GM20431 (cell line): ENCODE data around the gene NEDD4L.

Experiments used
- in situ Hi-C: fragments of 300-500 bp; cut with MseI, MboI; formaldehyde crosslinking; loops from one replicate; pipeline ENCODE4 v1.15.0; 2020; ENCODE audit warnings: low sequenced_read_pairs; ENCODE audit not compliant: unreplicated experiment

NEDD4L gene

DNA sequence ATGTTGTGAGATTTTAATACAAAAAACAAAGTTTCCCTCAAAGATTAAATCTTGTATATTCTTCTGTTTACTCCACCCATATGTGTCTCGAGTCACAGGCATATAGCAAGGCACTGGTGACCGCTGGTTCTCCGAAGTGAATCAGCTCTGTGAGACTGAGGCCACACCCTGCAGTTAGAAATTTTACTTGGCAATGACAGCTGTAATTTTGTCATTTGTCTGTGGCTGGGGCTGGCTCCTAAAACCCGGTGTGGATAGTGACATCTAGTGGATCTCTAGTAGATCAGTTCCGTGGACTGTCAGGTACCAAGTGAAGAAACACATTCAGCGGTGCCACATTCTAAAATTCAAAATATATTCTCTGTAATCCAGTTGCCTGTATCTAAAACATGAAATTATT, 278.0 kb downstream of the NEDD4L start:
- in situ Hi-C loops: no loop called here

DNA sequence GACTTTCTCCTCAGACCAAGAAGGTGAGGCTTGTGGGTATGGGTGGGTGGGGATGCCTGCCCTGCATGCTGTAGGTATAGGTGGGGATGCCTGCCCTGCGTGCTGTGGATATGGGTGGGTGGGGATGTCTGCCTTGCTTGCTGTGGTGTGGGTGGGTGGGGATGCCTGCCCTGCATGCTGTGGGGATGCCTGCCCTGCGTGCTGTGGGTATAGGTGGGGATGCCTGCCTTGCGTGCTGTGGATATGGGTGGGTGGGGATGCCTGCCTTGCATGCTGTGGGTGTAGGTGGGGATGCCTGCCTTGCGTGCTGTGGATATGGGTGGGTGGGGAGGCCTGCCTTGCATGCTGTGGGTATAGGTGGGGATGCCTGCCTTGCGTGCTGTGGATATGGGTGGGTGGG, 278.4 kb downstream of the NEDD4L start:
- in situ Hi-C loops: no loop called here

DNA sequence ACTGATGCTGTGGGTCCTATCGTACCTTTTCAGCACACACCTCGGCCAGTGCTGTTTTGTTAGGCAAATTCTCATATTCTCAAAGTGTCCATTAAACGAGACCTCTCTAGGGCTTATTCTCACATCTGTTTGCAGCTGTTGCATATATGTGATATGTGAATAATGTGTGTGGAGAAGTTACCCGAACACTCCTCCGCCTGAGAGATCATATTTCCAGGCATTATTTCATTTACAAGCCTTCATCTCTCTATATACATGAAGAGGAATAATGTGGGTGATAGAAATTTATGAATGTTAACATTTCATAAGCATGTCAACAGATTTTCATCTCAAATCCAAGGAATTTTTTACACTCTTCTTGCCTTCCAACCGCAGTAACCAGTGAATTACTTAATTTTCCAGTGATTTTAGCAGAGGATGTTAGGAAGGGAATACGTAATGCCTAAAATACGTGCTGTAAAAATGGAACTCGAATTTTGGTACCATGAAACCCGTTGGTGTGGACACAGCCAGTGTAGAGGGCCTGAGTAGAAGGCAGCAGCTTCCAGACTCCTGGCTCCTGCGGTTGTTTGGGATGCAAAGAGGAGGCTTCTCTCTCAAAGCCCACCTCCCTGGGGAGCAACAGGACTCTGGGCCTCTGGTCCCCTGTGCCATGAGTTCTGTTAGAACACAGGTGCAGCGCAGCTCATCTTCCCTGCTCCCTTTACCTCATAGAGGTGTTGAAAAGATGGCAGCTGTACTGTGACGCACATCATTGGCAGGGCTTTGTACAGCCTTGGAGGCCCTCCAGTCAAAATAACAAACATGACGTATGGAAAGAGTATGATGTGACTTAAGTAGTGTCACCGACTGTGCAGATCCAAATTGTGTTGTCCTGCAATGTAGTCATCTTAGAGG, 280.1 kb downstream of the NEDD4L start:
- in situ Hi-C loops: no loop called here

GRCh38 chr18:58324824-58325480, 280.9 kb downstream of the NEDD4L start:
- in situ Hi-C loops: no loop called here

GRCh38 chr18:58325494-58325893, 281.5 kb downstream of the NEDD4L start:
- in situ Hi-C loops: no loop called here

DNA sequence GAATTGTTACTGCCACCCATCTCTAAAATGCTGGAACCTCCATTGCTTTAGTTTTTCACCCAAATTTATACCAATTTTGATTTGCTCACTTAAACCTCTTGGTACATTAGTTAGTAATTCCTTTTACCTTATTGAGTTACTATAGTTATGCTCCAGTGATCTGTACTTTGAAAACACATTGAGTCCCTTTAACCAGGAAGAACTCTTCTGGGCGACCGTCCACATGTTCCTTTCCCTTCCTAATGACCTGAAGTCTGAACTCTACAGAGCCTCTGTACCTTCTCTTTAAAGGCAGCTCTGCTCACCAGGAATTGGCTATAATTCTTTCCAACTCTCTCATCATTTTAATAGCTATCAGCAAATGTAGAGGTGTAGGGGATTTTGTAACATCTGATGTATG, 290.0 kb downstream of the NEDD4L start:
- in situ Hi-C loops: no loop called here

DNA sequence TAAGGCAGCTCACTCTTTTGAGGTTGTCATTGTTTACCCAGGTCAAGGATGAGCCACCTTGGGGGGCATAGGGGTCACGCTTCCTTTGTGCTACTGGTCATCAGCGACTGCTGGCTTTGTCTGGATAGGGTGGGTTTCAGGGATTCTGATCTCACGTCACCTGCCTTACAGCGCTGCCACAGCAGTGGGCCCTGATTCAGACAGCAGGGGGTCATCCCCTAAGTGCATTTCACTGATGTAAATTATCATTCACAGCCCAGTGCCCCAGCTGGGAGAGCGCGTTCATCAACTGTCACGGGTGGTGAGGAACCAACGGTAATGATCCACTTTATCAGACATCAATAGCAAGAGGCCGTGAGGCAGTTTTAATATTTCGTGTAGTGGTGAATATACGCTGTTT, 291.2 kb downstream of the NEDD4L start:
- in situ Hi-C loops: no loop called here

DNA sequence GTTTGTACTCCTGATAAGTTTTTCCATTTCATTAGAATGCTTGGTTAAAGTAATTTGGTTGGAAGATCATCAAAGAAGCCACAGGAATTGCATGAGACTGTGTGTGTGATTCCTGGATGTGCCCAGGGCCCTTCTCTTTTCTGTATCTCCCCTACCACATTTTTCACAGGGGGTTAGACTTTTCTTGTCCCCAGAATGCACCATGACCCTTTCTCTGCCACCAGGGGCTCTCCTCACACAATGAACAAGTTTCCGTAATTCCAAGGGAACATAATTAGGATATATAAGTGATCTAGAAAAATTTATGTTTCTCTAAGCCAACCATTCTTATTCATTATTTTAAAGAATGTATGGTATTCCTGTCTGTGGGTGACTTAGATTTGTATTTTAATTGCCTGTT, 291.8 kb downstream of the NEDD4L start:
- in situ Hi-C loops: no loop called here

GRCh38 chr18:58336605-58337004, 292.6 kb downstream of the NEDD4L start:
- in situ Hi-C loops: no loop called here

DNA sequence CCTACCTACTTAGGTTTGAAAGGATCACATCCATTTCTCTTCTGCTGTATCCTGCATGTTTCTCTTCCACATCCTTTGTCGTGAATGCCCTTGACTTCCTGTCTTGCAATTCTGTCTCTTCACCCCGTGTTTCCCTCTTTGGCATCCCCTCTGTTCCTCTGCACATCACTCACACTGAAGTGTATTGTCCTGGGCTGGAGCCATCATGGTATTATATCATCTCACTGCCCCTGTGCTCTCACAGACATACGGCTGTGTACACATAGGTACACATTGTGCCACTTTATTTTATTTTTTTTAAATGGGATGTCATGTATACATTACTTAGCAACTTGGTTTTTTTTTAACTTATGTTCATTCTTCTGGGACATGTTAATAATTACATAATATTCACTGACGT, 293.3 kb downstream of the NEDD4L start:
- in situ Hi-C loops: no loop called here

DNA sequence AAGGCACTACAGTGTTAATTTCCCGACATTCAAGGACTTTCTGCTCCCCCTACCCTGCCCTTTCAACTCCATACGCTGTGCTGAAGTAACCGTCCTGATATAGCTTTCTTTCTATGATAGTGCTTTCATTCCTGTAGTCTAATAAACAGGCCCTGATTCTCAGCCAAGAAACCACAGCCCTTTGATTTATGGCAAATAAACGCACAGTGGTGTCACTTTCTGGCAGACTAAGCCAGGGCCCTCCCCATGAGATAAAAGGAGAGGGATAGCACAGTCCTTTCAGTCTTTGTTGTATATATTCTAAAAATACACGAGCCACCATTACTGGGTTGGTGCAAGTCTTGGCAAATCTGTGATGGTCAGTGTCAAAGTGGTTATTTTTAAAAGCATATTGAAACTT, 293.7 kb downstream of the NEDD4L start:
- in situ Hi-C loops: no loop called here

- in situ Hi-C loops: no loop called here
These were observed 294.1 kb downstream of the NEDD4L start for GRCh38 chr18:58338141-58338540.

DNA sequence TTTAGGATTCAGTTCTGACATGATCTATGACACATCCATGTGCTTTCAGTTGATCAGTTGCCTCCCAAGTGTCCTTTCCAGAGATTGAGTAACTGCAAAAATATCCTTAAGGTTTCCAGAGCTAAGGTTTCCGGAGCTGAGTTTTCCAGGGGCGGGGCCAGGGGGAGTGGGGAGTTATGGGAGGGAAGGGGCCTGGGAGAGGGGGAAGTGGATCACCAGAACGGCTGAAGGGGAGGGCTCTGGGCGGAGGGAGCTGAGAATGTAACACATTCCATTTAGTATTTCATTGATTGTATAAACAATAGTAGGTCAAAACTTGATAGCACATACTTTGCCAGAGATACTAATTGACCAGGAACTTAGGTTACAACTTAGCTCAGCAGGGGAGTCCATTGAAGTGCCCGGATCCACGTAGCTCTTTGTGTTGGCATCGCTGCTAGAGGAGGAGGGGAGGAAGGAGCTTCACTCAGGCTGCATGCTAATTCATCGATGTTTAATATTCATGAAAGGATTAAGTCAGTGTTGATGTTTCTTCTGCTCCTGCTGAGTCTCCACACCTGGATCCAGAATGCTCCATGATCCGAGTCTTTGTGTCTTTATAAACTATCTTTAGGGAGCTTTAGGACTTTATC, 295.1 kb downstream of the NEDD4L start:
- in situ Hi-C loops: no loop called here

- in situ Hi-C loops: no loop called here
These were observed 295.9 kb downstream of the NEDD4L start for GRCh38 chr18:58339890-58340289.

DNA sequence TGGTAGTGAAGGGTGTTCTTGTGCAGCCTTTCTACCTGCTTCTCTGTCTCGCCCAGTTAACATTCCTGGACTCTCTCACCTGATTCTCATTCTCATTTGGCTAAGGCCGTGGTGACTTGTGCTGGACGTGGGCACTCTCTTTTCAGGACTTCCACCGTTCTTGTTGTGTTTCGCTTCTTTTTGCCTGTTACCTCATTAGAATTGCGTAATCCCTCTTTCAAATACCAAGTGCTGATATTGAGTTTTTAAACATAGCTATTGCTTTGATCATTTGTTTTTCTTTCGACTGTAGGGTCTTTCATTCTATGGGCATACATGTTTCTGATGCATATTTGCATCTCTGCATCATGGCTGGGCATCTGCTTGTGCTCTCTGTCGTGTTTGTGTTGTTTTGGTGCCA, 297.9 kb downstream of the NEDD4L start:
- in situ Hi-C loops: no loop called here

- in situ Hi-C loops: no loop called here
These were observed 300.1 kb downstream of the NEDD4L start for GRCh38 chr18:58344080-58344670.

- in situ Hi-C loops: no loop called here
These were observed 300.9 kb downstream of the NEDD4L start for GRCh38 chr18:58344861-58345463.

DNA sequence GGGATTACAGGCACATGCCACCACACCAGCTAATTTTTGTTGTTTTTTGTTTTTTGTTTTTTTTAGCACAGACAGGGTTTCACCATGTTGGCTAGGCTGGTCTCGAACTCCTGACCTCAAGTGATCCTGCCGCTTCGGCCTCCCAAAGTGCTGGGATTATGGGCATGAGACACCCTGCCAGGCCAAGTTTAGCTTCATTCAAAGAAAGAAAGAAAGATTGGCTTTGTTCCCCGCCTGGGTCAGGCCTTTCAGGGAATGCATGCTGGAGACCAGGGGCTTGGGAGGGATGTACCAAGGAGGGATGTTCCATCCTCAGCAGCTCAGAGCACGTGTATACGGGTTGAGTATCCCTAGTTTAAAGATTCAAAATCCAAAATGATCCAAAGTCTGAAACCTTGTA, 301.8 kb downstream of the NEDD4L start:
- in situ Hi-C loops: no loop called here

DNA sequence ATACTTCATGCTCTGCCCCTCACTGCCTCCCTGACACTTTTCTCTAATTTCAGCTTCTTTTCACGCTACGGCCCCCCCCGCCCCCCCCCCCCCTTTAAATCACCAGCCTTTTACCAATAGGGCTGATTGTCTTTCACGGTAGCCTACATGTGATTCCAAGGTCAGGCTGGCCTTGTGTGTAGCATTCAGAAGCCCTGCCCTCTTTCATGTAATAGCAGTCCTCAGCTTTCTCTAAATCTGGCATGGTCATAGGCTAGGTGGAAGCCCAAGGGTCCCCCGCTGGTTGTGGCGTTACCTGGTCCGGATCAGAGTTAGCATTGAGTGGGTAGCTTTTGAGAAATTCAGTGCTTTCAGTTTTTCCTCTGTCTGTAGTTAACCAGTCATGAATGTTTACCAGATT, 303.1 kb downstream of the NEDD4L start:
- in situ Hi-C loops: no loop called here

- in situ Hi-C loops: no loop called here
These were observed 304.5 kb downstream of the NEDD4L start for GRCh38 chr18:58348517-58348916.
